HCT116 (cell line): ENCODE results near the gene PRKAG2. TPM values are rescaled to one million over a fixed set of nuclear protein-coding genes. Genes with fewer than 3 reads are reported as not detected.

Experiments used
- ATAC-seq: fragments of 200-7000 bp; cut with Tn5 transposase; 2 replicates; pipeline ENCODE4 v1.9.1; 2020; ENCODE audit warnings: mild to moderate bottlenecking, moderate library complexity
- BruUV-seq: library from RNA; stranded (reverse); fragments of 400-500 nt; replicated peaks from 2 replicates; lab custom pipeline; 2021; lab: Mats Ljungman, UMichigan
- CTCF ChIA-PET: fragments of 300-600 bp; sonication (Branson Sonifier 250); formaldehyde crosslinking; loops from one replicate; lab custom pipeline; 2021; ENCODE audit warnings: antibody characterized with exemption; lab: Charles Lee
- POLR2A ChIA-PET: fragments of 300-600, 350-600 bp; sonication (Branson Sonifier 250); formaldehyde crosslinking; loops from one replicate; lab custom pipeline; 2021; ENCODE audit warnings: antibody characterized with exemption; lab: Charles Lee
- RAD21 ChIA-PET, 2 experiments: fragments of 300-600 bp; sonication (Branson Sonifier 250); formaldehyde crosslinking; loops; one replicate each; lab custom pipeline; 2023; ENCODE audit warnings: low total read pairs in 2 of 2; ENCODE audit not compliant: uncharacterized antibody in 2 of 2, unreplicated experiment in 2 of 2, low non-redundant PET in 1 of 2; lab: Charles Lee
- DNase-seq: peaks from one replicate; pipeline ENCODE4 v3.0.0-alpha.2; 2010; ENCODE audit warnings: low read depth, low spot score
- H2AFZ ChIP-seq: fragments of 200-600 bp; shearing (Covaris generic), sonication (generic); 2 replicates; pipeline ENCODE4 v1.6.1; 2017; ENCODE audit warnings: low read depth, mixed run types, mixed read lengths, antibody characterized with exemption, low read length; ENCODE audit not compliant: poor library complexity, severe bottlenecking
- H3K27ac ChIP-seq: 2 replicates; pipeline ENCODE4 v1.5.1; 2012; ENCODE audit warnings: low read depth, low read length
- H3K27me3 ChIP-seq: fragments of 200-600 bp; sonication (generic); 2 replicates; pipeline ENCODE4 v1.6.1; 2016; ENCODE audit warnings: mixed run types, low read length, mixed read lengths; ENCODE audit not compliant: insufficient read depth
- H3K36me3 ChIP-seq, 2 experiments: fragments of 200-500 bp in 1 of 2; fragments of 200-600 bp in 1 of 2; sonication (Bioruptor generic) in 1 of 2; sonication (generic) in 1 of 2; 2 replicates each; pipeline versions ENCODE4 v1.5.1 to v1.6.1; 2014 to 2016; ENCODE audit warnings: low read length in 2 of 2, inconsistent platforms in 1 of 2, mixed read lengths in 1 of 2, mixed run types in 1 of 2; ENCODE audit not compliant: insufficient read depth in 2 of 2, control insufficient read depth in 1 of 2
- H3K4me1 ChIP-seq, 2 experiments: fragments of 200-600 bp in 1 of 2; sonication (generic) in 1 of 2; 2 replicates each; pipeline versions ENCODE4 v1.5.1 to v1.6.1; 2012 to 2017; ENCODE audit warnings: low read length in 2 of 2, inconsistent platforms in 1 of 2, mild to moderate bottlenecking in 1 of 2, mixed read lengths in 1 of 2, mixed run types in 1 of 2, moderate library complexity in 1 of 2; ENCODE audit not compliant: insufficient read depth in 2 of 2, control insufficient read depth in 1 of 2
- H3K4me2 ChIP-seq: fragments of 200-600 bp; sonication (generic); 2 replicates; pipeline ENCODE4 v1.6.1; 2017; ENCODE audit warnings: mixed run types, low read length, mixed read lengths
- H3K4me3 ChIP-seq, 2 experiments: fragments of 200-600 bp in 1 of 2; sonication (generic) in 1 of 2; replicated peaks in 1 of 2; 2 replicates each; pipeline ENCODE4 v1.5.1; 2011 to 2016; ENCODE audit warnings: low read length in 2 of 2, control low read depth in 1 of 2, low read depth in 1 of 2, mild to moderate bottlenecking in 1 of 2, mixed read lengths in 1 of 2, mixed run types in 1 of 2
- H3K79me2 ChIP-seq: fragments of 200-600 bp; sonication (generic); 2 replicates; pipeline ENCODE4 v1.6.1; 2017; ENCODE audit warnings: mild to moderate bottlenecking, mixed run types, low read length, moderate library complexity, mixed read lengths; ENCODE audit not compliant: insufficient read depth
- H3K9ac ChIP-seq: fragments of 200-600 bp; sonication (generic); 2 replicates; pipeline ENCODE4 v1.6.1; 2016; ENCODE audit warnings: low read length, mixed read lengths
- H3K9me2 ChIP-seq: fragments of 200-600 bp; sonication (generic), shearing (Covaris generic); 2 replicates; pipeline ENCODE4 v1.6.1; 2017; ENCODE audit warnings: mixed run types, mild to moderate bottlenecking, moderate library complexity; ENCODE audit not compliant: insufficient read depth
- H3K9me3 ChIP-seq, 2 experiments: fragments of 200-500 bp in 1 of 2; fragments of 200-600 bp in 1 of 2; sonication (Bioruptor generic) in 1 of 2; sonication (generic) in 1 of 2; 2 replicates each; pipeline ENCODE4 v1.6.1; 2014 to 2017; ENCODE audit warnings: low read length in 2 of 2, mixed read lengths in 2 of 2, inconsistent platforms in 1 of 2, low read depth in 1 of 2, mild to moderate bottlenecking in 1 of 2, mixed run types in 1 of 2, moderate library complexity in 1 of 2; ENCODE audit not compliant: control insufficient read depth in 1 of 2, insufficient read depth in 1 of 2
- H4K20me1 ChIP-seq: fragments of 200-600 bp; sonication (generic), shearing (Covaris generic); 2 replicates; pipeline ENCODE4 v1.6.1; 2017; ENCODE audit warnings: mixed run types, mild to moderate bottlenecking, moderate library complexity; ENCODE audit not compliant: insufficient read depth
- CEBPB ChIP-seq: IDR thresholded peaks from 2 replicates; pipeline ENCODE4 v1.6.1; 2012; ENCODE audit warnings: low read depth
- EGR1 ChIP-seq: IDR thresholded peaks from 2 replicates; pipeline ENCODE4 v1.6.1; 2012; ENCODE audit warnings: low read depth
- ELF1 ChIP-seq: IDR thresholded peaks from 2 replicates; pipeline ENCODE4 v1.6.1; 2012; ENCODE audit warnings: low read depth, borderline replicate concordance
- FOSL1 ChIP-seq: IDR thresholded peaks from 2 replicates; pipeline ENCODE4 v1.6.1; 2012; ENCODE audit warnings: low read depth
- JUND ChIP-seq: IDR thresholded peaks from 2 replicates; pipeline ENCODE4 v1.6.1; 2012
- TCF7L2 ChIP-seq: IDR thresholded peaks from 2 replicates; pipeline ENCODE4 v1.7.0; 2011; ENCODE audit warnings: borderline replicate concordance, inconsistent platforms; ENCODE audit not compliant: insufficient read depth, insufficient read length; ENCODE audit errors: extremely low read depth
- intact Hi-C: fragments of 100-400 bp; cut with micrococcal nuclease; formaldehyde crosslinking; loops from 2 replicates; pipeline ENCODE4 v1.10.0; 2022
- total RNA-seq: library from RNA; stranded (reverse); gene quantifications from one replicate; pipeline ENCODE4 v1.2.1, GENCODE V29; 2021; ENCODE audit not compliant: unreplicated experiment
- TF ChIP-seq, protein P1 (sequence below): IDR thresholded peaks from 2 replicates; pipeline ENCODE4 v1.6.1; 2011; ENCODE audit warnings: mild to moderate bottlenecking, low read length, moderate library complexity; ENCODE audit not compliant: insufficient replicate concordance; ENCODE audit errors: extremely low read depth
- TF ChIP-seq, protein P2 (sequence below), 3 experiments: fragments of 200-600 bp in 1 of 3; sonication (generic) in 1 of 3; IDR thresholded peaks in 2 of 3; conservative IDR thresholded peaks in 1 of 3; 2 replicates each; pipeline ENCODE4 v1.5.1; 2012 to 2017; ENCODE audit warnings: low read depth in 2 of 3, low read length in 2 of 3, antibody characterized with exemption in 1 of 3, borderline replicate concordance in 1 of 3, control low read depth in 1 of 3, mild to moderate bottlenecking in 1 of 3, mixed read lengths in 1 of 3, mixed run types in 1 of 3, moderate library complexity in 1 of 3; ENCODE audit not compliant: insufficient read depth in 1 of 3

The PRKAG2 gene
- total RNA-seq, 1 experiment from 2014 or later, result 23.6 TPM

DNA sequence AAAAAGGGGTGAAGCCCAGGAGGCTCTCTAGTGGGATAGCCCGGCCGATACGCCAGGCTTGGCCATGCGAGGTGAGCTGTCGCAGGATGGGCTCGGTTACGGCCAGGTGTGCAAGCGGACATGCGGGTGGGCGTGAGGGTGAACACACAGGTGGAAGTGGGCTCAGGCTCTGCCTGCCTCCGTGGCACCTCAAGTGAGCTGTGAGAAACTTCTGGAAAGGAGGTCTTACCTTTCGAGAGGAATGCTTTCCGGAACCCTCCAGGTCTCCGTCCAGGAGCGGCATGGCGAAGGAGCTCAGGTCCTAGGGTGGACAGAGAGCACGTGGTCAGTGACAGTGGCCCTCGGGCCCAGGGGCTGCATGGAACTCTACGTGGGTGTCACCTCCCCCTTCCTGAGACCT lies 90.7 kb downstream of the PRKAG2 start:
- Histone ChIP-seq H3K36me3 (no peaks in the 10 kb centered on the region), H3K27me3 (no peaks in the 10 kb centered on the region), H3K27ac (no peak overlapping the region), H3K9ac (no peak overlapping the region), H4K20me1 (no peaks in the 10 kb centered on the region), H3K9me3 (no peaks in the 10 kb centered on the region), H3K4me1 (peaks cover 7 to 13% of the 10 kb centered on the region in 2 experiments), H3K79me2 (no peaks in the 10 kb centered on the region), H3K9me2 (no peaks in the 10 kb centered on the region), H3K4me3 (no peak overlapping the region), H2AFZ (no peak overlapping the region), H3K4me2 (no peak overlapping the region)
- POLR2A ChIA-PET, result no interaction called here
- TF ChIP-seq ELF1, result no peak
- TF ChIP-seq CEBPB, result no peak
- TF ChIP-seq FOSL1, result no peak
- TF ChIP-seq, protein P1, sequence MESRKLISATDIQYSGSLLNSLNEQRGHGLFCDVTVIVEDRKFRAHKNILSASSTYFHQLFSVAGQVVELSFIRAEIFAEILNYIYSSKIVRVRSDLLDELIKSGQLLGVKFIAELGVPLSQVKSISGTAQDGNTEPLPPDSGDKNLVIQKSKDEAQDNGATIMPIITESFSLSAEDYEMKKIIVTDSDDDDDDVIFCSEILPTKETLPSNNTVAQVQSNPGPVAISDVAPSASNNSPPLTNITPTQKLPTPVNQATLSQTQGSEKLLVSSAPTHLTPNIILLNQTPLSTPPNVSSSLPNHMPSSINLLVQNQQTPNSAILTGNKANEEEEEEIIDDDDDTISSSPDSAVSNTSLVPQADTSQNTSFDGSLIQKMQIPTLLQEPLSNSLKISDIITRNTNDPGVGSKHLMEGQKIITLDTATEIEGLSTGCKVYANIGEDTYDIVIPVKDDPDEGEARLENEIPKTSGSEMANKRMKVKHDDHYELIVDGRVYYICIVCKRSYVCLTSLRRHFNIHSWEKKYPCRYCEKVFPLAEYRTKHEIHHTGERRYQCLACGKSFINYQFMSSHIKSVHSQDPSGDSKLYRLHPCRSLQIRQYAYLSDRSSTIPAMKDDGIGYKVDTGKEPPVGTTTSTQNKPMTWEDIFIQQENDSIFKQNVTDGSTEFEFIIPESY, result no peak
- TF ChIP-seq, protein P2, sequence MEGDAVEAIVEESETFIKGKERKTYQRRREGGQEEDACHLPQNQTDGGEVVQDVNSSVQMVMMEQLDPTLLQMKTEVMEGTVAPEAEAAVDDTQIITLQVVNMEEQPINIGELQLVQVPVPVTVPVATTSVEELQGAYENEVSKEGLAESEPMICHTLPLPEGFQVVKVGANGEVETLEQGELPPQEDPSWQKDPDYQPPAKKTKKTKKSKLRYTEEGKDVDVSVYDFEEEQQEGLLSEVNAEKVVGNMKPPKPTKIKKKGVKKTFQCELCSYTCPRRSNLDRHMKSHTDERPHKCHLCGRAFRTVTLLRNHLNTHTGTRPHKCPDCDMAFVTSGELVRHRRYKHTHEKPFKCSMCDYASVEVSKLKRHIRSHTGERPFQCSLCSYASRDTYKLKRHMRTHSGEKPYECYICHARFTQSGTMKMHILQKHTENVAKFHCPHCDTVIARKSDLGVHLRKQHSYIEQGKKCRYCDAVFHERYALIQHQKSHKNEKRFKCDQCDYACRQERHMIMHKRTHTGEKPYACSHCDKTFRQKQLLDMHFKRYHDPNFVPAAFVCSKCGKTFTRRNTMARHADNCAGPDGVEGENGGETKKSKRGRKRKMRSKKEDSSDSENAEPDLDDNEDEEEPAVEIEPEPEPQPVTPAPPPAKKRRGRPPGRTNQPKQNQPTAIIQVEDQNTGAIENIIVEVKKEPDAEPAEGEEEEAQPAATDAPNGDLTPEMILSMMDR (IDR thresholded peaks at IDR 0.05 in 2 of 3, conservative IDR thresholded peaks at IDR 0.05 in 1 of 3; ENCODE audit: borderline replicate concordance in 1 of 3, insufficient read depth in 1 of 3, low read depth in 2 of 3, low read length in 2 of 3), result no peak
- no peak for TF ChIP-seq EGR1
- TF ChIP-seq JUND, result no peak
- TF ChIP-seq TCF7L2, result no peak
- intact Hi-C loops, result no loop called here
- CTCF ChIA-PET, result no interaction called here
- DNase-seq (no peak), ATAC-seq (no peak)
- no TSS peak for BruUV-seq
- RAD21 ChIA-PET, result no interaction called here
